ENCODE results near the gene ARSB. TPM values are rescaled to one million over a fixed set of nuclear protein-coding genes. Genes with fewer than 3 reads are reported as not detected.
A peak's percentile ranks its signal among the peaks of the same experiment; 100 is the strongest.

Gene ARSB
- polyA plus RNA-seq, 2 of the 4 experiments (the other 2 are of a cell fraction): 8.4 to 13.4 TPM

GRCh38 chr5:78744951-78745534 lies 240.1 kb downstream of the ARSB start (continued):
- TF ChIP-seq, protein P1, sequence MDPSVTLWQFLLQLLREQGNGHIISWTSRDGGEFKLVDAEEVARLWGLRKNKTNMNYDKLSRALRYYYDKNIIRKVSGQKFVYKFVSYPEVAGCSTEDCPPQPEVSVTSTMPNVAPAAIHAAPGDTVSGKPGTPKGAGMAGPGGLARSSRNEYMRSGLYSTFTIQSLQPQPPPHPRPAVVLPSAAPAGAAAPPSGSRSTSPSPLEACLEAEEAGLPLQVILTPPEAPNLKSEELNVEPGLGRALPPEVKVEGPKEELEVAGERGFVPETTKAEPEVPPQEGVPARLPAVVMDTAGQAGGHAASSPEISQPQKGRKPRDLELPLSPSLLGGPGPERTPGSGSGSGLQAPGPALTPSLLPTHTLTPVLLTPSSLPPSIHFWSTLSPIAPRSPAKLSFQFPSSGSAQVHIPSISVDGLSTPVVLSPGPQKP (IDR thresholded peaks at IDR 0.05; ENCODE audit: low read depth, low read length): no peak

- H3K4me2 ChIP-seq: no peak overlapping the region
- POLR2A ChIA-PET: no interaction called here
- CTCF ChIA-PET: no interaction called here
- 50% methylated on average over 1 of the region's 1 CpG for WGBS (ENCODE audit: missing lambda C conversion rate)
- no peak overlapping the region for H3K4me3 ChIP-seq
- no peak for DNase-seq (ENCODE audit: low read depth in 1 of 2, low spot score in 1 of 2)
- no peak for FAIRE-seq
- no peak for ATAC-seq
- H3K9me3 ChIP-seq: no peaks in the 10 kb centered on the region
- no peak overlapping the region for H3K27ac ChIP-seq
- TF ChIP-seq MAFK (IDR thresholded peaks at IDR 0.05; ENCODE audit: partially characterized antibody) (peak; percentile 76), HOXA7 (CRISPR knock-in tag; IDR thresholded peaks at IDR 0.05) (no peak), POLR2A (IDR thresholded peaks at IDR 0.05; ENCODE audit: low read length) (no peak), CHD2 (IDR thresholded peaks at IDR 0.05; ENCODE audit: low read length, partially characterized antibody) (no peak), CHD4 (IDR thresholded peaks at IDR 0.05; ENCODE audit: borderline replicate concordance) (no peak), ZNF302 (CRISPR knock-in tag; IDR thresholded peaks at IDR 0.05) (no peak)
- H3K4me1 ChIP-seq: peaks cover 11% of the 10 kb centered on the region
Measured at GRCh38 chr5:78741019-78741418, 244.1 kb downstream of the ARSB start.

- H3K9me3 ChIP-seq: no peaks in the 10 kb centered on the region
- FAIRE-seq (no peak), DNase-seq (ENCODE audit: low read depth in 1 of 2, low spot score in 1 of 2) (no peak), ATAC-seq (no peak)
- ChIA-PET POLR2A (no interaction called here), CTCF (no interaction called here)
- no peak overlapping the region for H3K4me3 ChIP-seq
- H3K27ac ChIP-seq: 0 out of 6 replicates have a peak overlapping the region, but pooled peaks of 1 of the 2 experiments have one; percentile 23
- 58% methylated on average over 4 of the region's 4 CpGs for WGBS (ENCODE audit: missing lambda C conversion rate)
- peaks cover 29% of the 10 kb centered on the region for H3K4me1 ChIP-seq
- TF ChIP-seq NPAS2 (CRISPR knock-in tag; IDR thresholded peaks at IDR 0.05; ENCODE audit: borderline replicate concordance) (no peak), NR3C1 (IDR thresholded peaks at IDR 0.05) (no peak), FOSB (CRISPR knock-in tag; IDR thresholded peaks at IDR 0.05) (no peak)
- TF ChIP-seq, protein P2, sequence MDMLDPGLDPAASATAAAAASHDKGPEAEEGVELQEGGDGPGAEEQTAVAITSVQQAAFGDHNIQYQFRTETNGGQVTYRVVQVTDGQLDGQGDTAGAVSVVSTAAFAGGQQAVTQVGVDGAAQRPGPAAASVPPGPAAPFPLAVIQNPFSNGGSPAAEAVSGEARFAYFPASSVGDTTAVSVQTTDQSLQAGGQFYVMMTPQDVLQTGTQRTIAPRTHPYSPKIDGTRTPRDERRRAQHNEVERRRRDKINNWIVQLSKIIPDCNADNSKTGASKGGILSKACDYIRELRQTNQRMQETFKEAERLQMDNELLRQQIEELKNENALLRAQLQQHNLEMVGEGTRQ (IDR thresholded peaks at IDR 0.05): no peak
- H3K4me2 ChIP-seq: no peak overlapping the region
Measured at GRCh38 chr5:78738693-78739300, 246.3 kb downstream of the ARSB start.

DNA sequence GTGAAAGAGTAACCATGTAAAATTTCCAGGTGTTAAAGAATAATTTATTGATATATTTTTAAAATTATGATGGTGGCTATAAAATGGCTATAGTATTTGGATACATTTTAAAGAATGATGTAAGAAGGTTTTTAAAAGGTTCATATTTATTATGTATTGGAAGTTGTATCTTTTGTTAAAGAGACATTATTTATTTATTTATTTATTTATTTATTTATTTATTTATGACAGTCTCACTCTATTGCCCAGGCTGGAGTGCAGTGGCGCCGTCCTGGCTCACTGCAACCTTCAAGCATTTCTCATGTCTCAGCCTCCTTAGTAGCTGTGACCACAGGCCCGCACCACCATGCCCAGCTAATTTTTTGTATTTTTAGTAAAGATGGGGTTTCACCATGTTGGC lies 247.0 kb downstream of the ARSB start:
- Histone ChIP-seq H3K4me1 (peaks cover 29% of the 10 kb centered on the region), H3K9me3 (no peaks in the 10 kb centered on the region), H3K4me3 (no peak overlapping the region), H3K4me2 (no peak overlapping the region), H3K27ac (no peak overlapping the region)
- ATAC-seq (no peak), FAIRE-seq (no peak), DNase-seq (ENCODE audit: low read depth in 1 of 2, low spot score in 1 of 2) (no peak)
- TF ChIP-seq HOXB5 (CRISPR knock-in tag; IDR thresholded peaks at IDR 0.05) (no peak), ZC3H11A (IDR thresholded peaks at IDR 0.05) (peak; percentile 98)
- WGBS (ENCODE audit: missing lambda C conversion rate): 96% methylated on average over 3 of the region's 3 CpGs
- POLR2A ChIA-PET: no interaction called here
- CTCF ChIA-PET: no interaction called here

- WGBS (ENCODE audit: missing lambda C conversion rate): 90% methylated on average over 4 of the region's 4 CpGs
- Histone ChIP-seq H3K4me1 (peaks cover 46% of the 10 kb centered on the region), H3K27ac (peak overlapping the region; percentile 11 to 28; a peak in 3 of 6 replicates), H3K4me3 (no peak overlapping the region), H3K4me2 (no peak overlapping the region), H3K9me3 (no peaks in the 10 kb centered on the region)
- ATAC-seq (peak in 1 of 2 experiments; percentile 36; a peak in 2 of 6 replicates), FAIRE-seq (no peak), DNase-seq (ENCODE audit: low read depth in 1 of 2, low spot score in 1 of 2) (no peak)
- TF ChIP-seq TP53 (CRISPR knock-in tag; IDR thresholded peaks at IDR 0.05) (no peak), GATA3 (IDR thresholded peaks at IDR 0.05; ENCODE audit: borderline replicate concordance) (no peak)
- CTCF ChIA-PET: interaction anchor here (1.5 kb wide), 2 partner anchors 10 to 230 kb away, joined by 3 to 4 read pairs; no protein-coding TSS in a partner anchor
- POLR2A ChIA-PET: no interaction called here
Measured at GRCh38 chr5:78735834-78736463, 249.2 kb downstream of the ARSB start.

Data from A549 (cell line).